ENCODE data around the gene PRDM11.

GRCh38 chr11:45168366-45169130 is 22.1 kb downstream of the PRDM11 start:
- TF ChIP-seq CTCF (IDR thresholded peaks at IDR 0.05) (no peak), EP300 (IDR thresholded peaks at IDR 0.05) (no peak), POLR2AphosphoS5 (IDR thresholded peaks at IDR 0.05) (no peak)
